NCI-H526 (cell line): ENCODE measurements around the gene KISS1R.

Experiments used
- DNase-seq, 2 experiments: peaks; one replicate each; lab custom pipeline; 2025; lab: John Stamatoyannopoulos, UW

KISS1R gene

DNA sequence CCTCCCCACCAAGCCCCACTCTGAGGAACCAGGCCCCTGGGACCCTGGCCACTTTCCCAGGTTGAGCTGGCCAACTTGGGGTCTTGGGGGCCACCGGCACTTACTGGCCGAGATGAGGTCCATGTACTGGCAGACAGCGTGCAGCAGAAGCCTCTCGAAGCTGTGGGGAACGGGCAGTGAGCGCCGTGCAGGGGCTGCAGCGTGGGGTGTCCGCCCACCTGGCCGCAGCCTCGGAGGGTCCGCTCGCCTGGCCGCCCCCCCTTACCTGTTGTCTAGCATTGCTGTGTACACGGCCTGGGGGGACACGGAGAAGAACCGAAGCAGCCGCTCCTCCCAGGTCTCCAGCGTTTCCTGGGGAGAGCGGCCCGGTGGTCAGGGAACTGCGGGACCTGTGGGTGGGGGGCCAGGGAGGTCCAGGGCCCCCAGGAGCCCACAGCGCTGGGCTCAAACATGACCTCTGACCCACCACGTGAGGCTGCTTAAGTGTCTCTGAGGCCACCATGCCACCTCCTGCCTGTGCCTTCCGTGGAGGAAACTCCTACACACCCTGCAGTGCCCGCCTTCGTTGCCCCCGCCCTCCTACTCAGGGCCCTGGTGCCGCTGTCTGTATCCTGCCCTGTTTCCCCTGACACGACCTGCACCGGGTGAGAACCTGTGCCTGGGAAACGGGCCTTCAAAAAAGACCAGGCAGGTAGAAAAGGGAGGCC lies 17.6 kb upstream of the KISS1R start:
- no peak for DNase-seq

DNA sequence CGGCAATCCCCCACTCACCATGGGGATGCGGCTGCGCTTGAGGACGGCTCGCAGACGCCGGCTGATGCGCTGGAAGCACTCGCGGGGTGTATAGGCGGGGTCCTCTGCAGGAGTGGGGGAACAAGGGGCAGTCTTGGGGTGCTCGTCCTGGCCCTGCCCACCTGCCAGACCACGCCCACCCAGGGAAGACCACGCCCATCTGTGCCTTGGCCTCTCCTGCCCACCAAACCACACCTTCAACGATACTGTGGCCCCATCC lies 17.2 kb upstream of the KISS1R start:
- DNase-seq: no peak

GRCh38 chr19:900302-901111 lies 16.6 kb upstream of the KISS1R start:
- DNase-seq: peak in 1 of 2 experiments; percentile 40

DNA sequence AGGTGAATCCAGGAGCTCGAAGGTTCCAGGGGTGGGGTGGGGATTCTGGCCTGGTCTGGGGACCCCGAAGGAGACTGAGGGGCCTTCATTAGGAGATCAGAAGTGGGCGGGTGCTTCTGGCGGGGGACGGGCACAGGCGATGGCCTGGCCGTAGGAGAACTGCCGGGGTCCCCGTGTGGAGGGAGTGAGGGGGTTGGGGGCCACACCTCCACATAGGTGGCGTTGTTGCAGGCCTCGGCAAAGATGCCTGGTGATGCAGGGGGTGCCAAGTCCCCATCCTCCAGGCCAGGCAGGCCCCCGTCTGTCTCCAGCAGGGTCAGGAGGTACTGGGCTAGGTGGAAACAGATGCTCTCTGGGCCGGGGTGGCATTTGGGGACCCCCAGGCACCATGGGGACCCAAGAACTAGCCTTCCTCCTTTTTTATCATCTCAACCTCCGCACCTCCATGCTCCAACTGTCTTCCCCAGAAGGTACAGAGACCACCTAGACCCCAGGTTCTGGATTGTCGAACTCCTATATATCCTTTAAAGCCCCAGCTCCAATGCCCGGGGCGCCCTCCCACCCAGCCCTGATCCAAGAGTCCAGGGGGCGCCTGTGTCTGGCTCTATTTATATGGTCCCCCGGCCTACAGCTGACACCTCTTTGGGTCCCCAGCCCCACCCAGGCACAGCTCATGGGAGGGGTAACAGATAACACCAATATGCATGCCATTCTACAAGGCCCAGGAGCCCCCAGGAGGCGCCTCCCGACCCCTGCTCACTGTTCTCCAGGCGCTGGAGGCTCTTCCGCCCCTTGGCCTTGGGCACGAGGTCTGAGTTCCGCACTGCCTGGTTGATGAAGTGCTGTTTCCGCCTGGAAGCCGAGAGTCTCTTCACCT lies 15.7 kb upstream of the KISS1R start:
- DNase-seq: no peak

- DNase-seq: no peak
These were observed 15.1 kb upstream of the KISS1R start for GRCh38 chr19:902093-902370.

DNA sequence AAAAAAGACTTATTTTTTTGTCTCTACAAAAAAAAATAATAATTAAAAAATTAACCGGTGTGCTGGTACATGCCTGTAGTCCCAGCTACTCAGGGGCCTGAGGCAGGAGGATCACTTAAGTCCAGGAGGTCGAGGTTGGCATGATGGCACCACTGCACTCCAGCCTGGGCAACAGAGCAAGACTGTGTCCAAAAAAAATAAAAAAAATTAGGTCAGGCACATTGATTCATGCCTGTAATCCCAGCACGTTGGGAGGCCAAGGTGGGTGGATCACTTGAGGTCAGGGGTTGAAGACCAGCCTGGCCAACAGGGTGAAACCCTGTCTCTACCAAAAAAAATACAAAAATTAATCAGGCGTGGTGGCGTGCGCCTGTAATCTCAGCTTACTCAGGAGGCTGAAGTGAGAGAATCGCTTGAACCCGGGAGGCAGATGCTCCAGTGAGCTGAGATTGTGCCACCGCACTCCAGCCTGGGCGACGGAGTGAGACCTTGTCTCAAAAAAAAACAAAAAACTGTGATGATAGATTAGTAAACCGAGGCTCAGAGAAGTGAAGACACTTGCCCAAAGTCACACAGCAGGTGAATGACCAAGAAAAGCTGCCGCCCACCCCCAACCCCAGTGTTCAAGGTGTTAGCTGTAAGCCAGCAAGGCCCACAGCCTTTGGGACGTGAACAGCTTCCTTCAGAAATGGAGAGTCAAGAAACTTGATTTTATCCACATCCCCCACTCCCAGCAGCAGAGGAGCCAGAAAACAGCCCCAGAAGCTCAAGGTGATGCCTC lies 14.5 kb upstream of the KISS1R start:
- DNase-seq: no peak

- no peak for DNase-seq
These were observed 13.8 kb upstream of the KISS1R start for GRCh38 chr19:903266-903797.

DNA sequence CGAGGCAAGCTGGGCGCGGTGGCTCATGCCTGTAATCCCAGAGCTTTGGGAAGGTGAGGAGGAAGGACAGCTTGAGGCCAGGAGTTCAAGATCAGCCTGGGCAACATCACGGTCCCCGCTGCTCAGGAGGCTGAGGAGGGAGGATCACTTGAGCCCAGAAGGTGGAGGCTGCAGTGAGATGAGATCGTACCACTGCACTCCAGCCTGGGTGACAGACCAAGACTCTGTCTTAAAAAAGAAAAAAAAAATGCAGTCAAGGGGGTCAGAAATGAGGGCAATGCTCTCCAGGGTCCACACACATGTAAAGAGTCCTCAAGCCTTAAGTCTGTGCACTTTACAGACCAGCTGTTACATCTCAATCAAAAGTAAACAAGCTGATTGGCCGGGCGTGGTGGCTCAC lies 12.6 kb upstream of the KISS1R start:
- DNase-seq: no peak

DNA sequence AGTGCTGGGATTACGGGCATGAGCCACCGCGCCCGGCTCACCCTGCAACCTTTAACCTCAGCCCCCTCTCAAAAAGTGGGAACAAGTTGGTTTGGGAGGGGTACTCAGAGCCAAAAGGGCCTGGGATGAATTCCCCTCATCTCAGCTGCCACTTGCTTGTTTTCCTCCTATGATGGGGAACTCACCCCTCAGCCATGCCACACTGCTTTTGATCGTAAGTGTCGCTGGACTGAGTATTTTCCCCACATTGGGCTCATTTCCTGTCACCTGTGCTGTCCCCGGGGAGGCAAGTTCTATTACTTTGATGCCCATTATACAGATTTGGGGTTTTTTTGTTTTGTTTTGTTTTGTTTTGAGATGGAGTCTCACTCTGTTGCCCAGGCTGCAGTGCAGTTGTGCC lies 10.7 kb upstream of the KISS1R start:
- DNase-seq: no peak

- no peak for DNase-seq
These were observed 9.8 kb upstream of the KISS1R start for GRCh38 chr19:907183-907853.

DNA sequence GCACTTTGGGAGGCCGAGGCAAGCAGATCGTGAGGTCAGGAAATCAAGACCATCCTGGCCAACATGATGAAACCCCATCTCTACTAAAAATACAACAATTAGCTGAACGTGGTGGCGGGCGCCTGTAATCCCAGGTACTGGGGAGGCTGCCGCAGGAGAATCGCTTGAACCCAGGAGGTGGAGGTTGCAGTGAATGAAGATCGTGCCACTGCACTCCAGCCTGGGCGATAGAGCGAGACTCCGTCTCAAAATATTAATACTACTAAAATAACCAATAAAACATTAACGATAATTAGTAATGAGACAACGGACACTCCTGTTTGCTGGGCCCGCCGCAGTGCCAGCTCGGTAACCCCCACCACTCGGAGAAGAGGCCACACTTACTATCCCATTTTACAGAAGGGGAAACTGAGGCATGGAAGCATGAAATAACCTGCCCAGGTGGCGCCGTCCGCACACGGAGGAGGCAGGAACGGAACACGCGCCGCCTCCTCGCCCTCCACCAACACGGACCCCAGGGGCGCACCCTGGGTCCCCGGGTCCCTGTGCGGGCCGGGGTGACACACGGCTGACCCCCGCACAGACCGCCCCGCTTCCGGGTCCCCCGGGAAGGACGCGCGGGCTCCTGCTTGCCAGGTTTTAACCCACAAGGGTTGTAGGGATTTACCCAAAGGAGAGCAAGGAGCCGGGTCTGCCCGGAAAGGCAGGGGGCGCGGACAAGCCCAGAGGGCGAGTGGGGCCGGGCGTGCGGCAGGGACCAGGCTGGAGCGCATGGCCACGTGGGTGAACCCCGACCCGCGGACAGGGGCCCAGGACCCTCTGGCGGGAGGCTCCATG lies 5.7 kb upstream of the KISS1R start:
- no peak for DNase-seq

- no peak for DNase-seq
These were observed 4.7 kb upstream of the KISS1R start for GRCh38 chr19:912181-913079.

DNA sequence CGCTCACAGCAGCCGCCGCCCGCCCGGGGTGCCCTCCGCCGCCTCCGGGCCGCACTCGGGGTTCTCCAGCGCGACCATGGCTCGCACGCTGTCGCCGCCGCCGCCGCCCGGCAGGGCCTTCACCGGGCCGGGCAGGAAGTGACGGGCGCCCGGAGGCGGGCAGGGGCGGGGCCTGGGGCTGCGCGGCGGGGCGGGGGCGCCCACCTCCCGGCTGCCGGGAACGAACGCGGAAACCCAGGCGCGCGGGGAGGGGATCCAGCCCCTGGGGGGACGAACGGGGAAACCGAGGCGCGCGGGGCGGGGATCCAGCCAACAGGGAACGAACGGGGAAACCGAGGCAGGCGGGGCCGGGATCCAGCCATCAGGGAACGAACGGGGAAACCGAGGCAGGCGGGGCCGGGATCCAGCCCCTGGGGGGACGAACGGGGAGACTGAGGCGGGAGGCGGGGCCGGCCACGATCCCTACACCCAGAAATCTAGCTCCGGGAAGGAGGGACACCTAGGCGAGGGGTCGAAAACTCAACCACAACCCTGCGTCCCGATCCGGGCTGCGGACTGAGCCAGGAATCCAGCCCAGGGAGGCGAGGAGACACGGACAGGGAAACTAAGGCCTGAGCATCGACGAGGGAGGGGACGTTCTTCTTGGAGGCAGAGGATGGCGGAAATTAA lies 3.9 kb upstream of the KISS1R start, which contains the start of gene R3HDM4:
Gene R3HDM4, minus strand, starts transcription at position 140 of the 669 bp plus-strand sequence. Its CDS starts 62 bp downstream, at position 78.
- DNase-seq: peak in 1 of 2 experiments; percentile 58

DNA sequence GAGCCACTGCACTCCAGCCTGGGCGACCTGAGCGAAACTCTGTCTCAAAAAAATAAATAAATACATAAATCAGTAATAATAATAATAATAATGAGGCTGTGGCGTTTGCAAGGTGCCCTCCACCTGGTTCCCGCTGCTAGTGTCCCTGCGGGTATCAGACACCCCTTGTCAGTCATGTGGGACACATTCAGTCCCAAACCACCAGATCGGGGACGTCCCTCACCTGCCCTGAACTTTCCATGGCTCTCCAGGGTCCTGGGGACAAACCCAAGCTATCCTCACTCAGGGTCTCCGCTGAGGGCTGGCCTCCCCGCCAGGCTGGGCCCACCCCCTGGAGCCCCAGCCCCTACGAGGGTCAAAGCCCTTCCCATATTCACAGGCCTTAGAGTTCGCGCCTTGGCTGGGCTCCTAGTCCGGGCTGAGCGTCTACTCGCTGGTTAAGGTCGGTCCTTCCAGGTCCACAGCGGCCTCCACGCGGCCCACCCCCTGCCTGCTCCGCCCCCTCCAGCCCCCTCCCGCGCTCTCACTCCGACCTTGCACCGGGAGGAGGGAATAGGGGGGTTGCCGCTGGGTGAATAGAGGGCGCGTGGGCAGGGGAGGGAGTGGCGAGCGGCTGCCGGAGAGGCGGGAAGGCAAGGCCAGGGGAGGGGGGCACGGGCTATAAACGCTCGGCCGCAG lies 349 bp upstream of the KISS1R start:
- DNase-seq: peak in 1 of 2 experiments; percentile 71

GRCh38 chr19:918152-918437 lies 962 bp downstream of the KISS1R start:
- DNase-seq: no peak

DNA sequence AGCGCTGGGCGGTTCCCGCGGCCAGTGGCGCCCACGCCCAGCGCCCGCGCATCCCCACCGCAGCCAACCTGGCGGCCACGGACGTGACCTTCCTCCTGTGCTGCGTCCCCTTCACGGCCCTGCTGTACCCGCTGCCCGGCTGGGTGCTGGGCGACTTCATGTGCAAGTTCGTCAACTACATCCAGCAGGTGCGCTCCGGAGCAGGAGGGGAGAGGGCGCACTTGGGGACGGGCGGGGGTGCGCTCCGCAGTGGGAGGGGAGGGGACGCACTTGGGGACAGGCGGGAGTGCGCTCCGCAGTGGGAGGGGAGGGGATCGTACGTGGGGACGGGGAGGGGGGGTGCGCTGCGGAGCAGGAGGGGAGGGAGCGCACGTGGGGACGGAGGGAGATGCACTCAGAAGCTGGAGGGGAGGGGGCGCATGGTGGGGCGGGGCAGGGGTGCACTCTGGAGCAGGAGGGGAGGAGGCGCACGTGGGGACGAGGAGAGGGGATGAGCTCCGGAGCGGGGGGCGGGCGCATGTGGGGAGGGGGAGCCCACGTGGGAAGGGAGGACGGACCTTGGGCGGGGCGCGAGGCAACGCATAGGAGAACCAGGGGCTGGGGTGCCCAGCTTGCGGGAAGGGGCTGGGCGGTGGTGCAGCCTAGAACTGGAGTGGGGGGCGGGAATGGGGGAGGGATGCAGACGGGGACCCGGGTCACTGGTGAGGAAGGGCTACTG lies 1.5 kb downstream of the KISS1R start:
- DNase-seq: peak in 1 of 2 experiments; percentile 80

GRCh38 chr19:919199-920050 lies 2.3 kb downstream of the KISS1R start:
- DNase-seq: peak in 1 of 2 experiments; percentile 81
